Parathyroid adenoma (tissue), 2 donors: ENCODE measurements around the gene TCF4.

Experiments used
- H2AFZ ChIP-seq: fragments of 300-600 bp; sonication (generic); one replicate; pipeline ENCODE4 v1.7.0; 2017; ENCODE audit warnings: antibody characterized with exemption, mild to moderate bottlenecking
- H3K27ac ChIP-seq: fragments of 300-600 bp; sonication (generic); one replicate; pipeline ENCODE4 v1.7.0; 2017
- H3K27me3 ChIP-seq: fragments of 300-600 bp; sonication (generic); one replicate; pipeline ENCODE4 v1.7.0; 2017; ENCODE audit warnings: low read length; ENCODE audit not compliant: control insufficient read depth, insufficient read depth
- H3K36me3 ChIP-seq: fragments of 300-600 bp; sonication (generic); one replicate; pipeline ENCODE4 v1.7.0; 2017; ENCODE audit warnings: low read length; ENCODE audit not compliant: control insufficient read depth, insufficient read depth
- H3K4me1 ChIP-seq: fragments of 300-600 bp; sonication (generic); one replicate; pipeline ENCODE4 v1.7.0; 2017; ENCODE audit warnings: control low read depth
- H3K4me2 ChIP-seq: fragments of 300-600 bp; sonication (generic); one replicate; pipeline ENCODE4 v1.7.0; 2017; ENCODE audit warnings: low read length
- H3K4me3 ChIP-seq: fragments of 300-600 bp; sonication (generic); one replicate; pipeline ENCODE4 v1.7.0; 2017; ENCODE audit warnings: low read depth, low read length
- H3K79me2 ChIP-seq: fragments of 300-600 bp; sonication (generic); one replicate; pipeline ENCODE4 v1.7.0; 2017; ENCODE audit warnings: control low read depth
- H3K9ac ChIP-seq: fragments of 300-600 bp; sonication (generic); one replicate; pipeline ENCODE4 v1.7.0; 2017; ENCODE audit warnings: mild to moderate bottlenecking
- H3K9me3 ChIP-seq: fragments of 300-600 bp; sonication (generic); one replicate; pipeline ENCODE4 v1.7.0; 2017; ENCODE audit warnings: low read length; ENCODE audit not compliant: control insufficient read depth
- CTCF ChIP-seq: fragments of 300-600 bp; sonication (generic); IDR thresholded peaks from one replicate; pipeline ENCODE4 v1.7.0; 2017; ENCODE audit warnings: antibody characterized with exemption, mild to moderate bottlenecking
- donor health status: primary hyperparathyroidism.

The TCF4 gene

GRCh38 chr18:55307505-55307904 is 280.5 kb downstream of the TCF4 start:
- H3K9me3 ChIP-seq, result no peaks in the 10 kb centered on the region
- no peak overlapping the region for H3K4me3 ChIP-seq
- H3K27me3 ChIP-seq, result no peaks in the 10 kb centered on the region
- no peak for TF ChIP-seq CTCF
- peaks cover 4% of the 10 kb centered on the region for H3K79me2 ChIP-seq
- no peaks in the 10 kb centered on the region for H3K36me3 ChIP-seq
- no peak overlapping the region for H3K27ac ChIP-seq
- H3K4me2 ChIP-seq, result no peak overlapping the region
- no peak overlapping the region for H2AFZ ChIP-seq
- no peak overlapping the region for H3K9ac ChIP-seq
- H3K4me1 ChIP-seq, result no peaks in the 10 kb centered on the region

- Histone ChIP-seq H2AFZ (no peak overlapping the region), H3K4me3 (no peak overlapping the region), H3K36me3 (no peaks in the 10 kb centered on the region), H3K27ac (no peak overlapping the region), H3K9me3 (no peaks in the 10 kb centered on the region), H3K4me2 (no peak overlapping the region), H3K4me1 (no peaks in the 10 kb centered on the region), H3K27me3 (no peaks in the 10 kb centered on the region), H3K79me2 (peaks cover 6% of the 10 kb centered on the region), H3K9ac (no peak overlapping the region)
- TF ChIP-seq CTCF, result no peak
These were observed 281.5 kb downstream of the TCF4 start for GRCh38 chr18:55306359-55307024.

GRCh38 chr18:55302167-55302833 is 285.7 kb downstream of the TCF4 start:
- TF ChIP-seq CTCF, result no peak
- H3K27me3 ChIP-seq, result no peaks in the 10 kb centered on the region
- H3K4me1 ChIP-seq, result no peaks in the 10 kb centered on the region
- no peak overlapping the region for H3K4me2 ChIP-seq
- H3K27ac ChIP-seq, result no peak overlapping the region
- H3K36me3 ChIP-seq, result no peaks in the 10 kb centered on the region
- H3K9ac ChIP-seq, result no peak overlapping the region
- H3K79me2 ChIP-seq, result peaks cover 5% of the 10 kb centered on the region
- H2AFZ ChIP-seq, result no peak overlapping the region
- no peaks in the 10 kb centered on the region for H3K9me3 ChIP-seq
- H3K4me3 ChIP-seq, result no peak overlapping the region

GRCh38 chr18:55301824-55302166 is 286.2 kb downstream of the TCF4 start:
- Histone ChIP-seq H3K27ac (no peak overlapping the region), H3K4me2 (no peak overlapping the region), H3K9ac (no peak overlapping the region), H3K79me2 (peaks cover 5% of the 10 kb centered on the region), H3K4me3 (no peak overlapping the region), H2AFZ (no peak overlapping the region), H3K27me3 (no peaks in the 10 kb centered on the region), H3K9me3 (no peaks in the 10 kb centered on the region), H3K36me3 (no peaks in the 10 kb centered on the region), H3K4me1 (no peaks in the 10 kb centered on the region)
- TF ChIP-seq CTCF, result no peak
